EL (cell line): ENCODE measurements around the gene ARMC3.
A peak's percentile ranks its signal among the peaks of the same experiment; 100 is the strongest.
"Not testable (repeated sequence)": the region's sequence is repeated elsewhere in the genome, so short reads cannot be mapped to it uniquely, and the experiment has no call there.

Experiments
- DNase-seq: peaks from one replicate; pipeline ENCODE4 v3.0.0-alpha.2; 2016

Gene ARMC3

DNA sequence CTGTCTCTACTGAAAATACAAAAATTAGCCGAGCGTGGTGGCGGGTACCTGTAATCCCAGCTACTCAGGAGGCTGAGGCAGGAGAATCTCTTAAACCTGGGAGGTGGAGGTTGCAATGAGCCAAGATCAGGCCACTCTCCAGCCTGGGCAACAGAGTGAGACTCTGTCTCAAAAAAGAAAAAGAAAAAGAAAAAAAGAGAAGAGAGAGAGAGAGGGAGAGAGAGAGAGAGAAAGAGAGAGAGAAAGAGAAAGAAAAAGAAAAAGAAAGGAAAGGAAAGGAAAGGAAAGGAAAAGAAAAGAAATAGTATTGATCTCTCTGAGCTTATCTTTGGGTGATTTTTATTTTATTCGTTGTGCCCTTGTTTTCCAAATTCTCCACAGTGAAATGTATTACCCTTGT lies 1.2 kb downstream of the ARMC3 start:
- not testable (repeated sequence) for DNase-seq

DNA sequence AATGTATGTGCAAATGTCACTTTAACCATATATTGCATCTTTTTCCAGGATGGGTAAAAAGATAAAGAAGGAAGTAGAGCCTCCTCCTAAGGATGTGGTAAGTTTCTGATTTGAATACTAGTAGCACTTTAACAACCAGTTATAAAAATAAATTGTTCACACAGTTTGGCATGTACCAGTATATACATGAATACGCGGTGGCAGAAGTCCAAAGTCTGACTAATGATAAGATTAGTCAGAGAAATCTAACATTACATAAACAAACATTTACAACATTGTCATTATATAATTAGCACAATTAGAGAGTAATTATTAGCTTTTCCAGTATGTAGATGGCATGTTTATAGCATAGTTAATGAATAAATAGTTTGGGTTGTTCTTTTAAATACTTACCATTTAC lies 4.1 kb downstream of the ARMC3 start:
- DNase-seq: peak; percentile 56

DNA sequence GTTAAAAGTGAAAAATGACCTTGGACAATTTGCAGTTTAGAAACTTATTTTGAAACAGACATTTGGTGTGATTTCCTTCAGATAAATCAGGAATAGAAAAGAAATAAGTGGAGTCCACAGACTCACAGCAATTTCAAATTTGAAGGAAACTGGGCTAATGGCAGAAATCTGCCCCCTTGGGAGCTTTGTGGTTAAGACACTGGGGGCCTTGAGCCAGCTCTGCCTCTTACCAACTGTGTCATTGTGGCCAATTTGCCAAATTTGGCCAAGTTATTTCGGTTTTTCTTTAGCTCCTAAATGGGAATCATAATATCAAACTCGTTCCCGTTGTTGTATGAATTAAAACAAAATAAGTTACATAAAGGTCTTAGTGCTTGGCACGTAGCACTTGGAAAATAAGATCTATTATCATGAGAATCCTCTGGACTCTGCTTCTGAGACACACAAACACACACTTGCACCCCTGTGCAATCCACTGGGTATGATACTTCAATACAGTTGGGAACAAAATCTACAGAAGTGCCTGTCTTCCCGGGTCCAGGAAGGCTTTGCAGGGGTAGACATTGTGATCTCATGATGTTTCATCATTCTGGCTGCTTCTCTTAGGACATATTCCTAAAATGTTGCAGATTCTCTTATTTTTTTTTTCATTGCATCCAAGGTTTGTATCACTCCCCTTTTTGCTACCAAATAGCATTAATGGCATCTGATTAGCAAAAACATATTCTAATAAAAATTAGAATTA lies 4.9 kb downstream of the ARMC3 start:
- DNase-seq: no peak

DNA sequence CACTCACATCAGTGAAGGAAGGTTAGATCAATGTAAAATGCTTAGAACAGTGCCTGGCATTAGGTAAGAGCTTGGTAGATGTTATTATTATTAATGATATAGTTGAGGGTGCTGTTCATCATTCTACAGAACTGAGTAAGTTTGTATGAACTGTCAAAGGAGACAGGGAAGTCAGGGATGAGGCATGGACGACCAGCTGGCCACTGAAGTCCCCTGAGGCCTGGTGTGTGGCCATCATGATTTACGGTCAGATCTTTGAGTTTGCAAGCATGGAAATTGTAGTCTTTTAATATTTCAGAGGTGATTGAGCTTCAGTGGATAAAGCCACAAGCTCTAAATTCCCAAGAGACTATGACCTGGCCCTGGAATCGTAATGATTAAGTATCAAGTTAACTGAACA lies 6.9 kb downstream of the ARMC3 start:
- peak; percentile 17 for DNase-seq

DNA sequence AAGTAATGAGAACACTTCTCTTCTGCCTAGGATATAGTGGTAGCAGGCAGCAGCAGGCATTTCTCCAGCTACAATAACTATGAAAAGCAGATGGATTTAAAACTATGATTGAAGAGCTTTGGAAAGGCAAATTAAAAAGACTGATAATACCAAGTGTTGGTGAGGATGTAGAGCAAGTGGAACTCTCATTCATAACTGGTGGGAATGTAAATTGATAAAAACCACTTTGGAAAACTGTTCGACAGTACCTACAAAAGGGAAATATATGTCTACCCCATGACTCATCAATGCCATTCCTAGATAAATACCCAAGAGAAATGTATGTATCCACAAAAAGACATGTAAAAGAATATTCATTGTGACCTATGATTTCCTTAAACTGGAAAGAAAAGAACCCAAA lies 14.6 kb downstream of the ARMC3 start:
- no peak for DNase-seq

DNA sequence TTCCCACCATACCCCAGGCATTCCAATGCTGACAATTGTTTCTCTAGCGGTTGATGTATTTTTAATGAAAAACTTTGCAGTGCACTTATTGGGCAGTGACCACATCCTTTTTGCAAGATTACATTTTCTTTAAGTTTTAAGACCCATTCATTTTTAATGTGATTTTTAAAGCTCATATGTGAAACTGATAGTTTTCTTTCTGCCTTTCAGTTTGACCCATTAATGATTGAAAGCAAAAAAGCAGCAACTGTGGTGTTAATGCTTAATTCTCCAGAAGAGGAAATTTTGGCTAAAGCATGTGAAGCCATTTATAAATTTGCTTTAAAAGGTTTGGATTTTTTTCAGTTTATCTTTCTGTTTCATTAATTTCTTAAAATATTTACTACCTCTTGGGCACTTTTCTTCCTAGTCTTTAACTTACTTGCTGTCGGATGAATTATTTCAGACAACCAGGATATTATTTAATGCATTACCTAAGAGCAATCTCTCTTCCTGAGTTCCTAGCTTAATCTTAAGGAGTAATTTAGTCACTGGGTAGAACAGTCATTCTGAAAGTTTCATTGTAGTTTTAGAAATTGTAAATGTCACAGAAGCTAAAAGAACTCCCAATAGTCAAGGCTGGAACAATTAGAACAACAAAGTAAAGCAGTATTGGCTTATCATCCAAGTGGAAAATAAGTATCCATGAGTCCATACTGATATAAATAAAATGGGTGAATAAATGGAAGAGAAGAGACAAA lies 18.3 kb downstream of the ARMC3 start:
- DNase-seq: no peak

DNA sequence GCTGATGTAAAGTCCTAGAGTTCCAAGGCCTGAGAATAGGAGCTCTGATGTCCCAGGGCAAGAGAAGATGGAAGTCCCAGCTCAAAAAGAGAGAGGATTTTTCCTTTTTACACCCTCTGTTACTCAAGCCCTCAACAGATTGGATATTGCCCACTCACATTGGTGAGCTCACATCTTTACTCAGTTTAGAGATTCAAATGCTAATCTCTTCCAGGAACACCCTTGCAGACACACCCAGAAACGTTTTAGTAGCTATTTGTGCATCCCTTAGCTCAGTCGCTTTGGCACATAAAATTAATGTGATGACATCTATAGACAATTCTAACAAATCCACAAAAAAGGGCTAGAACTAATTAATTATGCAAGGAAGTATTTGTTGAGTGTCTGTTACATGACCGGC lies 27.1 kb downstream of the ARMC3 start:
- DNase-seq: no peak

DNA sequence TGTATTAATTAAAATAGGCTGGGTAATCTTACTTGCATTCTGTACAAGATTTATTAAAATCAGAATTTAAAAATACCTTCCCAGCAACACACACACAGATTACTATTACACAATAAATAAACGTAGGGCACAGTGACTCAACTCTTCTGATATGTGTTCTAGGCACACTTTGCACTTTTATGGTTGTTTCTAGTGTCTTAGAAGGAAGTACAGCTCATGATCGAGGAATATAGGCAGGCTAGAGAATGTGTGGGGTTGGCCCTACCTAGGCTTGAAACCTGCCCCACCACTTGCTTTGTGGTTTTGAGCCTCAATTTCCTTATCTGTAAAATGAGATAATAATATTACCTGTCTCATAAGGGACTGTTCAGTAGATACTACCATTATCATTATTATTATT lies 30.5 kb downstream of the ARMC3 start:
- peak; percentile 23 for DNase-seq

DNA sequence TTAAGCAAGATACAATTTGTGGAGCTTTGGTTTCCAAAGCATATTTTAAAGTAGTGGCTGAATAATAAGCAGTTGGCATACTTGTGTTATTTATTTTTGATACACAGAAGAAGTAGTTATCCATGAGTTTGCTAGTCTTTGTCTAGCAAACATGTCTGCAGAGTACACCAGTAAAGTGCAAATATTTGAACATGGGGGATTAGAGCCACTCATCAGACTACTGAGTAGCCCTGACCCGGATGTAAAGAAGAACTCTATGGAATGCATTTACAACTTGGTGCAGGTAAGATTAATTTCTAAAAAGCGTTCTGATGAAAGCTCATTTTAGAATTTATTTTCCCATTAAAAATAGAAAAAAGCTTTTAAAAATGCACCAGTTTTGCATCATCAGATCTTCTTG lies 31.4 kb downstream of the ARMC3 start:
- DNase-seq: no peak

DNA sequence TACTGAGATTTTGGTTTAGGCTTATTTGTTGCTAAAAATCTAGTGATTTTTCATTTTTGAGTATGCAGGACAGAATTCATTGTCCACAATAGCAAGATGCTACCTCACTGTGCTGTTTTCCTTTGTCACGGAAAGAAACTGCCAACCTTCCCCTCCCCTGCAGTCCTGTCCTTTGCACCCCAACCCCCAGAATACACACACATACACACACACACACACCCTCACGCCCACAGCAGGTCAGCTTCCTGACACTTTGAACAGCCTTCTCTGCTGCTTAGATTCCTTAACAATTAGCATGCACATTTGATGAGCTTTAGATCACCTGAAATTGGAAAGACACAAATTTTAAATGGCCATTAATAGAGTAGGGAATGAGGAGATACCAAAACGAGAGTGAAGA lies 32.1 kb downstream of the ARMC3 start:
- no peak for DNase-seq

DNA sequence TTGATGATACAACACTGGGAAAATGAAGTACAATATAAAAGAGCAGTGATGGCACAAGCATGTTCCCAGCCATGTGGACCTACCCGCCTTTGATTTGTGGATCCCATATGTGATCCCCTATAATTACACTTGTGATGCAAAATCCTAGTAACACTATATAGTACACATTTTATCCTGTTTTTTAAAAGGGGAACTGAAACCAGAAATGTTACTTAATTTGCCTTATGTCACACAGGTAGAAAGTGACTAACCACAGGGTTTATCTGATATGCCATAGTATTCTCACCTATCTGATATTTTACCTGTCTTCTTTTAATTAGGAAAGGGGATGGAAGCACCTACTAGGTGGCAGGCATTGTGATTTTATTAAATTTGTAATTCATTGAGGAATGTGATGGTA lies 35.0 kb downstream of the ARMC3 start:
- DNase-seq: no peak

DNA sequence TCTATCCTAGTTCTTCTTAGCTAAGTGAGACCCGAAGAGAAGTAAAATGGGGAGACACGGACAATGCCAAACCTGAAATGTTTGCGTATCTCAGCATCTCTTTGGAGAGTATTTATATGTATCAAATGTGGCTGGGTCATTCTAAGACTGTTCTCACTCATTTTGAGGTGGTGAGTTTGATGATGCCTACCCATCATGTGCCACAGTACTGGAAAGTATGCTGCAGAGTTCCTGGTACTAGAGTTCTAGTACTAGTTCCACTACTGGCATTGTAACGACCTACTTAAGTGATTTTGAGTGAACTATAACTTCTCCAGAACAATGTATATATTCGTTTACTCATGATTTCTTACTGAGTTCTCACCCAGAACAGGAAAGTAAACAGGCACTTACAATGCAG lies 41.9 kb downstream of the ARMC3 start:
- DNase-seq: no peak

DNA sequence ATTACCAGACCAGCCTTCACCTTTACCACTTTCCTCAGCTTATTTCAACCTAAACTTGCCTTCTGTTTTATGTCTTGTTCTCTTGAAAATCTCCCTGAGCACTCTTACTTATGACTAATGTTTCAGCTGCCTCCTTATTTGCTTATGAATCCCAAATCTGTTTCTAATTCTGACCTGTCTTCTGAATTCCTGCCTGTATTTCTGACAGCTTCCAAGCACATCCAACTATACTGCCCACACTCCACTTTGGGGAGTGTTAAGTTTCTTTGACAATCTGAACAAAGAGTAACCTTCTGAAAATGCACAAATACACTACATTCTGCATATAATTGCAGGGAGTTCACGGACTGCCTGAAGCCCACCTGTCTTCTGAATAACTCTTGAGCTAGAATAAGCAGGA lies 48.7 kb downstream of the ARMC3 start:
- DNase-seq: no peak

DNA sequence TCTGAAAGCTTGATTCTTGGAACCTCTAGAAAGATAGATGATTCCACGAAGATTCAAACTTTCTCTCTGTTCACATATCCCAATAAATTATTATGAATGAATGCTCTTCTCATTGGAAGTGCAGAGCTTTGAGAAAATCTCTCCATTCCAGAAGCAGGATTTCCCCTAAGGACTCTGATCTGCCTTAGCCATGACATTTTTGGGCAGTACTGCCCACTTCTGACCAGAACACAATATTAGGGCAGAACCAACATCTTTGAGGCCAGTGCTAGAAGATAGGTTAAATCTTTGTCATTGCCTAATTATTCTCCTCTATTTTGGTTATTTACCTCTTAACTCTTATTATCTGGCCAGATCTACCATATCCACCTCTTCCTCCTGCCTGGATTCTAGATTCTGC lies 49.9 kb downstream of the ARMC3 start:
- DNase-seq: peak; percentile 2

DNA sequence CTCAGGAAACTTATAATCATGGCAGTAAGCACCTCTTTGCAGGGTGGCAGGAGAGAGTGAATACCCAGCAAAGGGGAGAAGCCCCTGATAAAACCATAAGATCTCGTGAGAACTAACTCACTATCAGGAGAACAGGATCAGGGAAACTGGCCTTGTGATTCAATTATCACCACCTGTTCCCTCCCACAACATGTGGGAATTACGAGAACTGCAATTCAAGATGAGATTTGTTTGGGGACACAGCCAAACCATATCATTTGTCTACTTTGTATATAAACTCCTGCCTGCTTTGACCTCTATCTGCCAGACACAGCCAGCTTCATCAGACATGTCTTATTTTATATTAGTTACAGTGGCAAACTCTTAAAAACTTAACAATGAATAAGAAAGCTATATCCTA lies 50.4 kb downstream of the ARMC3 start:
- DNase-seq: no peak

DNA sequence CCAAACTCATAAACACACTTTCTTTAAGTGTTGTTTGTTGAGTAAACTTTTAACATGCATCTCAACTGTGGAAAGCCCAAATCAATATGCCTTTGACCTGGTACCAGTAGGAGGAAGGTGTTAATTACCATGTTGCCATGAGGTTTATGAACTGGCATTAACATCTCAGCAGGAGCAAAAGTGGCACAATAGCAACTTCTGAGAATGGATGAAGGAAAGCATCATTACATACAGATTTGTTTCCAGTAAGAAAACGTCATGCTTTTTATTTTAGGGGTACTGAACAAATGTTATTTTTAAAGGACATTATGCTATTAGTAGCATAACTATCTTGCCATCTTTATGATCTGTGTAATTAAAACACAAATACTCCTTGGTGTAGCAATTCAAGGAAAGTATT lies 51.1 kb downstream of the ARMC3 start:
- no peak for DNase-seq

DNA sequence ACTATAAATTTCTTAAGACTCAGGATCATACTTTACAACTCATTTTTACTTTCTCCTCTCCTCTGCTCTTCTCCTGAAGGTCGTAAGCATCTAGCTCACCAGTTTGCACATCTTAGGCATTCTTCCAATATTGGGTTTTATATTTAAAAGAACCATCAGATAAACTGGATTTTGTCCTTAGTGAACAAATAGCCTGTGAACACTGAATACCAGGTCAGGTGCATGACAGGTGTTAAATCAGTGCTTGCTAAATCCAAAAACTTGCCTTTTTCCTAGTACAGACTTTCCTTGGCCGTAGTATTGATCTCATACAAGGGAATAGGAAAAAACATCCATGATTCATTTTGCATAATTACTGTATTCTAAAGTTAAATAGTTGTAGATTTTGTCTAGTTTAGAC lies 53.0 kb downstream of the ARMC3 start:
- no peak for DNase-seq

DNA sequence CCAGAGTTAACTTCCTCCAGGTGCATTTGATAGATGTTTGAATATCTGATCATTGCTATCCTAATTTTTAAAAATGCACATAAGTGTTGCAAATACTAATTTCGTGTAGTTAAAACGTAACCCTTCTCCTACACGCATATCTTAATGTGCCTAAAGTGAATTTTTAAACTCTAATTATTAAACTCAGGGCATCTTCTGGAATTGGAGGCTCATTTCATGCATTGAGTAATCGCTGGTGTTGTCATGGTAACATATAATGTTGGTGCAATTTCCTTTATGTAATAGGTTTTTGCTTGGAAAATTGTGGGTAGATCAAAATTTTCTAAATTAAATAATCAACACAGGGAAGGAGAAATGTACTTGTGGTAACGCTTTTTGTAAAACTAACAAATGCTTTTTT lies 56.2 kb downstream of the ARMC3 start:
- no peak for DNase-seq

DNA sequence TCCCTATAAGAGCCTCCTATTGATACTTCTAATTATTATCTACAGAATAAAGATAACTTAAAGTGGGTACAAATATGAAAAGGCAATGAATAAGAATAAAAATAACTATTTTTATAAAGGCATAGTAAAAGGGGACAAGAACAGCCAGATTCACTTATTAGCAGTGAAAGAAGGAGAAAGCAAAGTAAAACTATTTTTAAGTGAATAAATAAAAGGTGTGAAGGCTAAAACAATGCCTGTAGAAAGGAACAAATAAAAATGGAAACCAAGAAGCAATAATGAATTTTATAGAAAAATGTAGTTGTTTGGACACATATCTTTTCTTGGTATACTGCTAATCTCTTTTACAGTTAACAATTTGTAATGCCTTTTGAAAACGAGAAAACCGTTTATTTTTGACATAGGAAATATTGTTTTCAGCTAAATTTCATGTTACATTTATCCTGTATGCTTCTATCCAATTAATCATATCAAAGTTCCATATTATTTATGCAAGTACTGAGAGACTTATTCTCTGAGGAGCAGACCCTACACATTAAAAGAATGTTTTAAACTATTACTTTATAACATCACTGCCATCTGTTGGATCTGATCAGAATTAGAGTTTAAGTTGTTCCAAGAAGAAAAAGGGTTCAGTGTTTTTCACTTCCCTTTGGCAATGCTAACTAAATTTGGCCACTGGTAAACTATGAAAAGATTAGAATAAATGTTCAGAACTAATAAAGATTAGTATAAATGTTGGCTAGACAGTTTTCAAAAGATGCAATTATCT lies 59.1 kb downstream of the ARMC3 start:
- DNase-seq: peak; percentile 22

DNA sequence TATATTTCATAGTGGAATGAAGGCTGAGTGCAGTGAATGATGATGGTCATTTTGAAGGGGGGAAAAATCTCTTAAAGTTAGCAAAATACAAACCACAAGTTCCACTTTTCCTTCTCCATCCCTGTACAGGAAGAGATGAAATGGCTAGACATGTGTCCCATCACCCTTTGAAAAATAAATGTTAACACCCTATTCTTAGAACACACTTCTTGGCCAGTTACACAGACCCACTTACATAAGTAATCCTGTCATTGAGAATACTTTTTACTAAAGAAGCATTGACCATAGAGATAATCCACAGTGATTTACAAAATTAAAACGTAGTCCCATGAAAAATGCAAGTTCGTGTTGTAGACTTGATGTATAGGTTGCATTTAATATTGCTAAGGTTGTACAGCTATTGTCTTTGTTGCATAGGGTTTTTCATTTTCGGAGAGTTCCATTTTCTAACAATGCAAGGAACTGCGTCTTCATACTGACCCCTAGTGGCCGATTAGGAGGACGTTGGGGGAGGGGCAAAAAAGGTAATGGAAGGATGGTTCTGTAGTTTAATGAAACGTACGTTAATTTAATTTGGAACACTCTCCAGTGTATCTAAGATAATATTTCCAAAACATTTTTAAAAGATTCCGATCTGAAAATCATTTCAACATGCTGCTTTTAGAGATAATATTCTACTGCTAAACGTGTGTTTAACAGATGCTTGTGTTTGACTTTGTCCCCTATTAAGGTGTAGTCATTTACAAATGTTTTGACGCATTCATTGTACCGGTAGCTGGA lies 60.9 kb downstream of the ARMC3 start:
- DNase-seq: peak; percentile 57

DNA sequence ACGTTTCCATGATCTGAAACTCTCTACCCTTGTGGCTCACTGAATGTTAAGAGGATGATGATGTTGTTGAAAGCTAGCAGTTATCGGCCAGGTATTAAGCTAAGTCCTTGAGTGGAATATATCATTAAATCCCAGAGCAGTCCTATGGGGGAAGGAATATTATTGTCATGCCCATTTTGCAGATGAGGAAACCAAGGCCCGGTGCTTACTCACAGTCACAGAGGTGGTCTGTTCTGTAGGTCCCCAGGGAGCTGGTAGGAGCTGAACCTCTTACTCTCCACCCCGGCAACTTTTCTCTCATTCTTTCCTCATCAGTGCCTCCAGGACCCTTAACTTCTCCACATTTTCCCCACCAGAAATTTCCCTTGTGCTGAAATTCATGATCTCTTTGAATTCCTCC lies 62.6 kb downstream of the ARMC3 start:
- no peak for DNase-seq

DNA sequence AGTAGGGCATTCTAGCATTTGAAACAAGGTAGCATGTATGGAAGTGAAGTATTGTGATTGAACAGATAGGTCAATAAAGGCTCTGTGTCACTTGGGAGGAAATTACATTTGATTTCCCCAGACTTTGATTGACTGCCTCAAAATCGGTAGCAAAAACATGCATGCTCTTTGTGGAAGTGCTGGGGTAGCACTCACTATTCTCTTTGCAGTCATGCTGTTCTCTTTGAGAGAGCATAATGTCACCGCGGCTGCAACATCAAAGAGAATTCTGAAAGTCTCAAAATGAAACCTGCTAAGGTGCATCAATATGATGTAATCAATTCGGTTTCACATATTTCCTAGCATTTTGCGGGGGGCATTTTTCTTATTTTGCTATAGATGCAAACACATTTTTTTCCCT lies 64.2 kb downstream of the ARMC3 start:
- no peak for DNase-seq

DNA sequence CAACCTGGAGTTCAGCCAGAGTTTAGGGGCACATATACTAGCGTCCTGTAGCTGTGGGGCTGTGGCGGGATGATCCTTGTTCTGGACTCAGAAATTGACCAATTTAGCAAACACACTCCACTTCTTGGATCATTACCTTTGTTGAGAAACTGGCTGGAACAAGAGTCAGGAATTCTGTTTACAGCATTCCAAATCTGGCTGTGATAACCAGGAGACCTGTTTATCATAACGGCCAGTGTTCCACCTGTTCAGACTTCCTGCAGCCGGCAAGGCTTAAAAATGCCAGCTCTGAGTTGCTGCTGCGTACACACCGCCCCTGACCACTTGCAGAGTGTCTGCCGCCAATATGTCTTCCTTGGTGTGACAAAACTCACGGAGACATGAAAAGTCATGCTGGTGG lies 64.8 kb downstream of the ARMC3 start:
- no peak for DNase-seq
